HG03103 (cell line): ENCODE results near the gene ERBB4.
"Not testable (repeated sequence)": the region's sequence is repeated elsewhere in the genome, so short reads cannot be mapped to it uniquely, and the experiment has no call there.

Experiments
- ATAC-seq: cut with Tn5 transposase; IDR thresholded peaks from one replicate; pipeline ENCODE4 v1.9.1; 2021; ENCODE audit warnings: low read depth; ENCODE audit not compliant: unreplicated experiment

Gene ERBB4

DNA sequence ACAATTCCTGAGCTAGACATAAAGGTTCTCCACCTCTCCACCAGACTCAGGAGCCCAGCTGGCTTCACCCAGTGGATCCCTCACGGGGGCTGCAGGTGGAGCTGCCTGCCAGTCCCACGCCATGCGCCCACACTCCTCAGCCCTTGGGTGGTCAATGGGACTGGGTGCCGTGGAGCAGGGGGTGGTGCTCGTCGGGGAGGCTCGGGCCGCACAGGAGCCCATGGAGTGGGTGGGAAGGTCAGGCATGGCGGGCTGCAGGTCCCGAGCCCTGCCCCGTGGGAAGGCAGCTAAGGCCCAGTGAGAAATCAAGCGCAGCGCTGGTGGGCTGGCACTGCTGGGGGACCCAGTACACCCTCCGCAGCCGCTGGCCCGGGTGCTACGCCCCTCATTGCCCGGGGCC, 1014.4 kb downstream of the ERBB4 start:
- ATAC-seq: not testable (repeated sequence)

GRCh38 chr2:211516537-211516936, 1022.1 kb downstream of the ERBB4 start:
- no peak for ATAC-seq

DNA sequence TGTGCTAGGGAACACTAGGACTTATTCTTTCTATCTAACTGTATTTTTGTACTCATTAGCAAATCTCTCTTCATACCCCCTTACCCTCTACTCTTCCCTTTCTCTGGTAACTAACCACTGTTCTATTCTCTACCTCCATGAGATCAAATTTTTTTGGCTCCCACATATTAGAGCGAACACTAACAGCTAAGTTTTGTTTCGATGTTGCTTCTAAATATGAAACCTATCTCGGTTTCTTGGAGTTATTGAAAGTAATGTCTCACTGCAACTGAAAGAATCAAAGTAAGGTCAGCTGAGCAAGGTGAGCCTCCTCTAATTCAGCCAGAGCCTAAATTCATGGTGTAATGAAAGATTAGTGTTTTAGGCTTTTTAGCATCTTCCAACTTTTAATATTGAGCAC, 1024.6 kb downstream of the ERBB4 start:
- no peak for ATAC-seq

GRCh38 chr2:211513446-211513845, 1025.2 kb downstream of the ERBB4 start:
- ATAC-seq: no peak

GRCh38 chr2:211512806-211513205, 1025.8 kb downstream of the ERBB4 start:
- ATAC-seq: no peak

GRCh38 chr2:211503856-211504255, 1034.7 kb downstream of the ERBB4 start:
- peak; percentile 81 for ATAC-seq

DNA sequence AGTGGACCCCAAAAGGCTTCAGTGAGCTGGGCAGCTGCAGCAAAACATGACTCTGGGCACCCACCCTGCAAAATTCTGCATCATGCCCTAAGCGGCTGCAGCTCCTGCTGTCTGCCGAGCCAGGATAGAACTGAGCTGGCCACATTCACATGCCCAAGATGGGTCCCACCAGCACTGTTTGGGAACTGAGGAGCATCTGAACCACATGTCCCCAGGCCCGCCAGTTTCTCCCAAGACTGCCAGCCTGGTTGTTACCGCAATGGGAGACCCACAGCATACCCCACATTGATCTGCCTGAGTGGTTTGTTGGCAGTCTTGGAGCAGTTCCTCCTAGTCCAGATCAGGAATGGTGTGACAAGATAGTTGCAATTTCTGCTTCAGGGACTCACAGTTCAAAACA, 1035.4 kb downstream of the ERBB4 start:
- ATAC-seq: no peak

GRCh38 chr2:211498551-211499205, 1039.9 kb downstream of the ERBB4 start:
- ATAC-seq: no peak

GRCh38 chr2:211495339-211495738, 1043.3 kb downstream of the ERBB4 start:
- ATAC-seq: no peak

GRCh38 chr2:211494536-211494935, 1044.1 kb downstream of the ERBB4 start:
- ATAC-seq: no peak

- ATAC-seq: no peak
Observed at GRCh38 chr2:211494085-211494484, 1044.5 kb downstream of the ERBB4 start.

GRCh38 chr2:211487733-211488132, 1050.9 kb downstream of the ERBB4 start:
- ATAC-seq: no peak

DNA sequence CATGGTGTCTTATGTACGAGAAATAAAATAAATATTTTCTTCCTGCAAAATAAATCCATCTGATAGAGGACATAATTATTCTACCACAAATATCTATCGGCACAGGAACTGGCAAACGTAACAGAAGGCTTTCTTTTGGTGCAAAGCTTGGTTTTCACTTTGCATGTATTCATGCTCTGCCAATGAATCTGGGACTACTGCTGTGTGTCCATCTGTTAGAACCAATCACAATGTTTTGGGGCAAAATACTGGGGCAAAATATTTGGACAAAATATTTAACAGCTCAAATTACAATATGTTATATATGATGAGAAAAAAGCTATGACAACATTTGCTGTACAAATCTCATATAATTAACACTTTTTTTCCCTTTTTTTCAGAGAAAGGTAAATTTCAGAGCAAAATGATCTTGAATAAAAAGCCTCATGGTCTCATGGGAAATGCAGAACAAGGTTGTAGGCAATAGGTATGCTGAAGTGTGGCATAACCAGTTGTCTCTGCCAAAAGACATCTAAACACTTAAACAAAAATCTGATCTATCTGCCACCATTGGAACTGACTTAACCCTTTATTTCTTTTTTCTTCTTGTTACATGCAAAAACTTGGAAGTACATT, 1059.0 kb downstream of the ERBB4 start:
- ATAC-seq: no peak

- ATAC-seq: no peak
Observed at GRCh38 chr2:211477537-211478275, 1060.9 kb downstream of the ERBB4 start.

- no peak for ATAC-seq
Observed at GRCh38 chr2:211473116-211473515, 1065.5 kb downstream of the ERBB4 start.

GRCh38 chr2:211469664-211470059, 1068.9 kb downstream of the ERBB4 start:
- ATAC-seq: no peak

- ATAC-seq: no peak
Observed at GRCh38 chr2:211468877-211469663, 1069.5 kb downstream of the ERBB4 start.

GRCh38 chr2:211468217-211468616, 1070.4 kb downstream of the ERBB4 start:
- no peak for ATAC-seq

DNA sequence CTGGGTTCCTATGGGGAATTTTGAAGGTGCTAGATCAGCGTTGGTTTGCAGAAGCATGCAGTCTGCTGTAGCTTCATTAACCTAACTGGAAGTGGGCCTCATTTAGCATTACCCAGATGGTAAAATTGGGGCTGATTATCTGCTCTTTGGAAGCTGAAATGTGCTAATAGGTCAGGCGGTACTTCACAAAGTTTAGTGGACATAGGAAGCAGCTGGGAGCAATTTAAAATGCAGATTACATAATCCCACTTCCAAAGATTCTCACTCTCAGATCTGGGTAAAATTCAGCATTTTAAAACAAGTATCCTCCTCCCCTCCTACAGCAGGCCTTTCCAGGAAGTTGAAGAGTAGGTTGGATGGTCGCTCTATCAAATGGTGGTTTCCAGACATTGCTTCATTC, 1075.2 kb downstream of the ERBB4 start:
- ATAC-seq: no peak

DNA sequence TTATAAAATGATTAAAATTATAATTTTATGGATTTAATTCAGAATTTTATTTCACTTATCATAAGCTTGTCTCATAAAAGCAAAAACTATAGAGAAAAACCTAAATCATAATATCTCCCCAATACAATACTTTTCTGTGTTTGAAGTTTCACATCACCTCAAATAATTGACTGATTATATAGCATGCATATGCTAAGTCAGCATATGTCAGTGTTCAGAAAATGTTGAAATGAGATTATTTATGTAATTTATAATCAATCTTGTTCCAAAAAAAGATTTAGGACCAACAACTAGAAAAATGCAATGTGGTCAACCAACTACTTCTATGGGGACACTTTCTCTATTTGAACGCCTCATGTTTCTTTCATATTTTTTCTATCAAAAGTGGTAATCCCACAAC, 1079.6 kb downstream of the ERBB4 start:
- no peak for ATAC-seq

DNA sequence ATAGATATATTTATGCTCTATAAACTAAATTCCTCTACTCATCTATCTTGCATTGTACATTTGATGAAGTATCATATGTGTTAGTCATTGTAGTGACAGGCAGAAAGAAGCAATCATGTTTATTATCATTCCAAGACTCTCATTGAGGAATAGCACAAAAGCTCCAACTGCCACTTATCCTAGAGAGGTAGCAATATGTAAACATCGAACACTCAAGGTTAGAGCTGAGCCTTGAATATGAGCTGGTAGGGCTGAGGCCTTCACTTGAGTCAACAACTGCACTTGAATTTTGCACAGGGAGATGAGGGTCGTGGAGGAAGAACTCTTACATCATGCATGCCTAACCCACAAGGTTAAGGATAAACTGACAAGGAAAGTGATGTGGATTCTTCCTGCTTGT, 1081.3 kb downstream of the ERBB4 start:
- ATAC-seq: no peak
